ENCODE measurements around the gene ZNF329. TPM values are rescaled to one million over a fixed set of nuclear protein-coding genes. Genes with fewer than 3 reads are reported as not detected.

The ZNF329 gene
- total RNA-seq (2022; extraction: Qiagen RNA extraction; ENCODE audit: low read depth), result 2.6 to 3.4 TPM (median 2.9 TPM) in 5 replicates

GRCh38 chr19:58150328-58150921, at the start of gene ZNF329:
ZNF329 (minus strand) TSS chr19:58150789; CDS start chr19:58129503, 21,286 bp downstream.

DNA sequence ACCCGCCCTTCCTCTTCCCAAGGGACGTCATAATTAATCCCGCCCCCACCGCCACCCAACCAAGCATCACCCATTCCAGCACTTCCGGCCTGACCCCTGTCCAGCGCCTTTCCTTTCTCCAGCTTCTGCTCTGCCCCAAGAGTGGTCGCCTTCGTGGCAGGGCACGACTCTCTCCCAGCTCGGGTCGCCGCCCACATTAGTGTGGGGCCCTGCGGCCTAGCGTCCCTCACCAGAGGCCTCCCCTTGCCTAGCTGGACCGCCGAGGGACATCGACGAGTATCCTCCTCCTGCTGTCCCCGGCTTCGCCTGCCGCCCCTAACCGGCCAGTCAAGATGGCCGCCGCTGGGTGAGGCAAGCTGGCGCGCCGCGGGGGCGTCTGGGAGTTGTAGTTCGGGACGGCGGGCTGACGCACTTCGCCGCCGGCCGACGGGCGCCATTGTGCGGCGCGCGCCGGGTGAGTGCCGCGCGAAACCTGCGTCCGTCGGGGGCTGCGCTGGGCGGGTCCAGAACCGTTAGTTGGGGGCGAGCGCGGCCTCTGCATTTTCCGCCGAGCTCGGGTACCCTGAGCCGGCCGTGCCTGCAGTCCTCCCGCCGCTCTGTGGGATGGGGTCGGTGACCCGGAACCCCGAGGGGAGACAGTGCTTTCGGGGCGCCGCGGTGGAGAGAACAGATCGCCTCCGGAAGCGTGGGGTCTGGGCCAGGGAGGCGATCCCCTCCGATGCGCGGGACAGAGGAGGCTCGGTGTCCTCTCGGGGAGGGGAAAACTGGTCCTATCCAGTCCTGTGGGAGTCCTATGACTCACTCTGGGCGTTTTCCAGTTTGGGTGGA, 32.6 kb upstream of the ZNF329 start, which contains the start of gene ZNF274:
ZNF274 (plus strand) TSS at position 73 of the 828 bp plus-strand sequence. CDS start 905 bp downstream, outside the sequence.

GRCh38 chr19:58097781-58098681, 52.6 kb downstream of the ZNF329 start, which contains the start of gene ZSCAN18:
ZSCAN18 (minus strand) TSS chr19:58098231; CDS start chr19:58090267, 7,964 bp downstream.

Other genes starting within 250 kb of the ZNF329 start
- gene ZNF417, start 234.2 kb downstream of the ZNF329 start, total RNA-seq (2022; extraction: Qiagen RNA extraction; ENCODE audit: low read depth), result 2.8 to 4.6 TPM (median 4.2 TPM) in 5 replicates
- 0.70 to 1.8 TPM (median 1.1 TPM) in 5 replicates for gene ZNF418, start 215.4 kb downstream of the ZNF329 start, total RNA-seq (2022; extraction: Qiagen RNA extraction; ENCODE audit: low read depth)
- 1.0 to 1.4 TPM (median 1.3 TPM) in 5 replicates for gene ZNF256, start 203.1 kb downstream of the ZNF329 start, total RNA-seq (2022; extraction: Qiagen RNA extraction; ENCODE audit: low read depth)
- not detected in 5 replicates for gene C19orf18, start 176.3 kb downstream of the ZNF329 start, total RNA-seq (2022; extraction: Qiagen RNA extraction; ENCODE audit: low read depth)
- 1.3 to 3.4 TPM (median 2.5 TPM) in 5 replicates for gene ZNF606, start 148.0 kb downstream of the ZNF329 start, total RNA-seq (2022; extraction: Qiagen RNA extraction; ENCODE audit: low read depth)
- gene ZSCAN1, start 116.8 kb downstream of the ZNF329 start, total RNA-seq (2022; extraction: Qiagen RNA extraction; ENCODE audit: low read depth), result not detected in 5 replicates
- gene ZNF135, start 91.5 kb downstream of the ZNF329 start, total RNA-seq (2022; extraction: Qiagen RNA extraction; ENCODE audit: low read depth), result not detected in 5 replicates
- 1.9 to 2.7 TPM (median 2.1 TPM) in 5 replicates for gene ZSCAN18, start 52.6 kb downstream of the ZNF329 start, total RNA-seq (2022; extraction: Qiagen RNA extraction; ENCODE audit: low read depth)
- 12.7 to 15.3 TPM (median 13.7 TPM) in 5 replicates for gene ZNF274, start 32.3 kb upstream of the ZNF329 start, total RNA-seq (2022; extraction: Qiagen RNA extraction; ENCODE audit: low read depth)
- 15.8 to 22.5 TPM (median 18.2 TPM) in 5 replicates for gene ZNF544, start 78.1 kb upstream of the ZNF329 start, total RNA-seq (2022; extraction: Qiagen RNA extraction; ENCODE audit: low read depth)
- 0.93 to 1.3 TPM (median 0.97 TPM) in 5 replicates for gene ZNF8, start 128.2 kb upstream of the ZNF329 start, total RNA-seq (2022; extraction: Qiagen RNA extraction; ENCODE audit: low read depth)
- 89.0 to 109 TPM (median 96.0 TPM) in 5 replicates for gene ERVK3-1, start 154.6 kb upstream of the ZNF329 start, total RNA-seq (2022; extraction: Qiagen RNA extraction; ENCODE audit: low read depth)
- 2.1 to 2.7 TPM (median 2.4 TPM) in 5 replicates for gene ZSCAN22, start 176.2 kb upstream of the ZNF329 start, total RNA-seq (2022; extraction: Qiagen RNA extraction; ENCODE audit: low read depth)
- 11.1 to 14.3 TPM (median 13.5 TPM) in 5 replicates for gene A1BG, start 202.7 kb upstream of the ZNF329 start, total RNA-seq (2022; extraction: Qiagen RNA extraction; ENCODE audit: low read depth)
- gene ZNF497, start 212.0 kb upstream of the ZNF329 start, total RNA-seq (2022; extraction: Qiagen RNA extraction; ENCODE audit: low read depth), result 0.77 to 1.4 TPM (median 1.1 TPM) in 5 replicates
- gene ZNF837, start 230.2 kb upstream of the ZNF329 start, total RNA-seq (2022; extraction: Qiagen RNA extraction; ENCODE audit: low read depth), result 0.98 to 1.5 TPM (median 1.4 TPM) in 5 replicates
- gene RPS5, start 236.5 kb upstream of the ZNF329 start, total RNA-seq (2022; extraction: Qiagen RNA extraction; ENCODE audit: low read depth), result 2,355 to 2,530 TPM (median 2,454 TPM) in 5 replicates
- 0.13 to 0.15 TPM in 2 of 5 replicates, not detected in the others for gene RNF225, start 244.9 kb upstream of the ZNF329 start, total RNA-seq (2022; extraction: Qiagen RNA extraction; ENCODE audit: low read depth)

All from A549 treated with GW870086 at 1 μM for 4 hours (cell line).